PFSK-1 (cell line): ENCODE measurements around the gene IBTK.

Source experiments
- FOXP2 ChIP-seq: optimal IDR thresholded peaks from 2 replicates; pipeline ENCODE3; 2011; ENCODE audit warnings: borderline replicate concordance, control low read depth, inconsistent platforms; ENCODE audit not compliant: insufficient read depth; ENCODE audit errors: extremely low read length, extremely low read depth
- POLR2AphosphoS5 ChIP-seq: IDR thresholded peaks from 2 replicates; pipeline ENCODE4 v1.6.1; 2012; ENCODE audit warnings: low read depth, mild to moderate bottlenecking, control low read depth, low read length, moderate library complexity
- REST ChIP-seq, 2 experiments: IDR thresholded peaks; 2 replicates each; pipeline versions ENCODE4 v1.6.1 to v1.8.0; 2011 to 2012; ENCODE audit warnings: low read depth in 2 of 2, low read length in 2 of 2, control low read depth in 1 of 2, inconsistent platforms in 1 of 2, mild to moderate bottlenecking in 1 of 2, moderate library complexity in 1 of 2; ENCODE audit not compliant: insufficient read depth in 1 of 2
- SIN3A ChIP-seq: IDR thresholded peaks from 2 replicates; pipeline ENCODE4 v1.6.1; 2012; ENCODE audit warnings: mild to moderate bottlenecking, low read length, moderate library complexity, borderline replicate concordance; ENCODE audit not compliant: insufficient read depth
- TAF1 ChIP-seq: IDR thresholded peaks from 2 replicates; pipeline ENCODE4 v1.6.1; 2012; ENCODE audit warnings: low read length, control low read depth, borderline replicate concordance; ENCODE audit not compliant: insufficient read depth

Gene IBTK

GRCh38 chr6:82249381-82250253 is 2.1 kb upstream of the IBTK start:
- TF ChIP-seq SIN3A (no peak), POLR2AphosphoS5 (no peak), TAF1 (no peak), REST (IDR thresholded peaks at IDR 0.05; ENCODE audit: insufficient read depth in 1 of 2, low read depth in 2 of 2, low read length in 2 of 2) (no peak), FOXP2 (no peak)

GRCh38 chr6:82248273-82248735 is 760 bp upstream of the IBTK start:
- TF ChIP-seq FOXP2 (no peak), TAF1 (no peak), POLR2AphosphoS5 (no peak), SIN3A (no peak), REST (IDR thresholded peaks at IDR 0.05; ENCODE audit: insufficient read depth in 1 of 2, low read depth in 2 of 2, low read length in 2 of 2) (no peak)

GRCh38 chr6:82246802-82247504 is 591 bp downstream of the IBTK start:
- TF ChIP-seq TAF1 (peak; percentile 25; the same call in 1 of the 2 replicates), SIN3A (no peak; the same call in 1 of the 2 replicates), FOXP2 (peak; percentile 11), POLR2AphosphoS5 (no peak), REST (IDR thresholded peaks at IDR 0.05; ENCODE audit: insufficient read depth in 1 of 2, low read depth in 2 of 2, low read length in 2 of 2) (no peak)

GRCh38 chr6:82246370-82246769 is 1.2 kb downstream of the IBTK start:
- no peak for TF ChIP-seq POLR2AphosphoS5
- TF ChIP-seq SIN3A: no peak
- no peak for TF ChIP-seq FOXP2
- no peak for TF ChIP-seq TAF1
- no peak for TF ChIP-seq REST (IDR thresholded peaks at IDR 0.05; ENCODE audit: insufficient read depth in 1 of 2, low read depth in 2 of 2, low read length in 2 of 2)
